ENCODE data around the gene FBN1. TPM values are rescaled to one million over a fixed set of nuclear protein-coding genes. Genes with fewer than 3 reads are reported as not detected.

The FBN1 gene
- total and polyA plus RNA-seq, 2 experiments from 2014 or later: 1.9 to 3.8 TPM

GRCh38 chr15:48547286-48547685, 98.2 kb downstream of the FBN1 start (continued):
- TF ChIP-seq EZH2 (IDR thresholded peaks at IDR 0.05; ENCODE audit: low read depth, unreplicated experiment): no peak

- Histone ChIP-seq H3K4me1 (ENCODE audit: insufficient read depth) (no peaks in the 10 kb centered on the region), H3F3A (replicated peaks; ENCODE audit: low read depth) (no peaks in the 10 kb centered on the region), H3K9me2 (ENCODE audit: insufficient read depth) (no peaks in the 10 kb centered on the region), H3K4me3 (no peak overlapping the region), H2AFZ (no peak overlapping the region), H3K27me3 (ENCODE audit: insufficient read depth) (no peaks in the 10 kb centered on the region), H3K4me2 (no peak overlapping the region), H4K20me1 (replicated peaks; ENCODE audit: insufficient read depth) (no peaks in the 10 kb centered on the region), H3K27ac (ENCODE audit: low read depth) (no peak overlapping the region), H3K36me3 (ENCODE audit: insufficient read depth) (no peaks in the 10 kb centered on the region), H3K79me2 (replicated peaks; ENCODE audit: insufficient read depth) (no peaks in the 10 kb centered on the region)
- no peak overlapping the region for H3K4me3 Mint-ChIP-seq
- DNase-seq (ENCODE audit: low spot score) (no peak), ATAC-seq (no peak)
- no peak for TF ChIP-seq EZH2phosphoT487 (IDR thresholded peaks at IDR 0.05; ENCODE audit: unreplicated experiment)
- no peak for TF ChIP-seq POLR2AphosphoS5 (IDR thresholded peaks at IDR 0.05; ENCODE audit: low read depth)
- TF ChIP-seq EZH2 (IDR thresholded peaks at IDR 0.05; ENCODE audit: low read depth, unreplicated experiment): no peak
- TF ChIP-seq, protein P1, sequence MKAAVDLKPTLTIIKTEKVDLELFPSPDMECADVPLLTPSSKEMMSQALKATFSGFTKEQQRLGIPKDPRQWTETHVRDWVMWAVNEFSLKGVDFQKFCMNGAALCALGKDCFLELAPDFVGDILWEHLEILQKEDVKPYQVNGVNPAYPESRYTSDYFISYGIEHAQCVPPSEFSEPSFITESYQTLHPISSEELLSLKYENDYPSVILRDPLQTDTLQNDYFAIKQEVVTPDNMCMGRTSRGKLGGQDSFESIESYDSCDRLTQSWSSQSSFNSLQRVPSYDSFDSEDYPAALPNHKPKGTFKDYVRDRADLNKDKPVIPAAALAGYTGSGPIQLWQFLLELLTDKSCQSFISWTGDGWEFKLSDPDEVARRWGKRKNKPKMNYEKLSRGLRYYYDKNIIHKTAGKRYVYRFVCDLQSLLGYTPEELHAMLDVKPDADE (IDR thresholded peaks at IDR 0.05): no peak
- no peak for TF ChIP-seq STAT1 (IDR thresholded peaks at IDR 0.05; ENCODE audit: unreplicated experiment)
- TF ChIP-seq NANOG (IDR thresholded peaks at IDR 0.05; ENCODE audit: borderline replicate concordance): no peak
- no peak for TF ChIP-seq ZNF462 (CRISPR knock-in tag; IDR thresholded peaks at IDR 0.05)
- TF ChIP-seq, protein P2, sequence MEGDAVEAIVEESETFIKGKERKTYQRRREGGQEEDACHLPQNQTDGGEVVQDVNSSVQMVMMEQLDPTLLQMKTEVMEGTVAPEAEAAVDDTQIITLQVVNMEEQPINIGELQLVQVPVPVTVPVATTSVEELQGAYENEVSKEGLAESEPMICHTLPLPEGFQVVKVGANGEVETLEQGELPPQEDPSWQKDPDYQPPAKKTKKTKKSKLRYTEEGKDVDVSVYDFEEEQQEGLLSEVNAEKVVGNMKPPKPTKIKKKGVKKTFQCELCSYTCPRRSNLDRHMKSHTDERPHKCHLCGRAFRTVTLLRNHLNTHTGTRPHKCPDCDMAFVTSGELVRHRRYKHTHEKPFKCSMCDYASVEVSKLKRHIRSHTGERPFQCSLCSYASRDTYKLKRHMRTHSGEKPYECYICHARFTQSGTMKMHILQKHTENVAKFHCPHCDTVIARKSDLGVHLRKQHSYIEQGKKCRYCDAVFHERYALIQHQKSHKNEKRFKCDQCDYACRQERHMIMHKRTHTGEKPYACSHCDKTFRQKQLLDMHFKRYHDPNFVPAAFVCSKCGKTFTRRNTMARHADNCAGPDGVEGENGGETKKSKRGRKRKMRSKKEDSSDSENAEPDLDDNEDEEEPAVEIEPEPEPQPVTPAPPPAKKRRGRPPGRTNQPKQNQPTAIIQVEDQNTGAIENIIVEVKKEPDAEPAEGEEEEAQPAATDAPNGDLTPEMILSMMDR (conservative IDR thresholded peaks at IDR 0.05; ENCODE audit: low read depth in 2 of 2): no peak
- TF ChIP-seq JUNB (IDR thresholded peaks at IDR 0.05; ENCODE audit: unreplicated experiment): no peak
- no peak for TF ChIP-seq CREB1 (CRISPR knock-in tag; IDR thresholded peaks at IDR 0.05; ENCODE audit: low read depth)
- no peak for TF ChIP-seq ZNF114 (CRISPR knock-in tag; IDR thresholded peaks at IDR 0.05)
- TF ChIP-seq, protein P3, sequence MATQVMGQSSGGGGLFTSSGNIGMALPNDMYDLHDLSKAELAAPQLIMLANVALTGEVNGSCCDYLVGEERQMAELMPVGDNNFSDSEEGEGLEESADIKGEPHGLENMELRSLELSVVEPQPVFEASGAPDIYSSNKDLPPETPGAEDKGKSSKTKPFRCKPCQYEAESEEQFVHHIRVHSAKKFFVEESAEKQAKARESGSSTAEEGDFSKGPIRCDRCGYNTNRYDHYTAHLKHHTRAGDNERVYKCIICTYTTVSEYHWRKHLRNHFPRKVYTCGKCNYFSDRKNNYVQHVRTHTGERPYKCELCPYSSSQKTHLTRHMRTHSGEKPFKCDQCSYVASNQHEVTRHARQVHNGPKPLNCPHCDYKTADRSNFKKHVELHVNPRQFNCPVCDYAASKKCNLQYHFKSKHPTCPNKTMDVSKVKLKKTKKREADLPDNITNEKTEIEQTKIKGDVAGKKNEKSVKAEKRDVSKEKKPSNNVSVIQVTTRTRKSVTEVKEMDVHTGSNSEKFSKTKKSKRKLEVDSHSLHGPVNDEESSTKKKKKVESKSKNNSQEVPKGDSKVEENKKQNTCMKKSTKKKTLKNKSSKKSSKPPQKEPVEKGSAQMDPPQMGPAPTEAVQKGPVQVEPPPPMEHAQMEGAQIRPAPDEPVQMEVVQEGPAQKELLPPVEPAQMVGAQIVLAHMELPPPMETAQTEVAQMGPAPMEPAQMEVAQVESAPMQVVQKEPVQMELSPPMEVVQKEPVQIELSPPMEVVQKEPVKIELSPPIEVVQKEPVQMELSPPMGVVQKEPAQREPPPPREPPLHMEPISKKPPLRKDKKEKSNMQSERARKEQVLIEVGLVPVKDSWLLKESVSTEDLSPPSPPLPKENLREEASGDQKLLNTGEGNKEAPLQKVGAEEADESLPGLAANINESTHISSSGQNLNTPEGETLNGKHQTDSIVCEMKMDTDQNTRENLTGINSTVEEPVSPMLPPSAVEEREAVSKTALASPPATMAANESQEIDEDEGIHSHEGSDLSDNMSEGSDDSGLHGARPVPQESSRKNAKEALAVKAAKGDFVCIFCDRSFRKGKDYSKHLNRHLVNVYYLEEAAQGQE (IDR thresholded peaks at IDR 0.05; ENCODE audit: unreplicated experiment): no peak
- TF ChIP-seq ZNF331 (CRISPR knock-in tag; IDR thresholded peaks at IDR 0.05; ENCODE audit: low read depth): no peak
- no peaks in the 10 kb centered on the region for H3K27me3 Mint-ChIP-seq (ENCODE audit: insufficient read depth, low read depth, poor library complexity)
- H3K36me3 Mint-ChIP-seq (ENCODE audit: low read depth): no peaks in the 10 kb centered on the region
- peaks cover 4% of the 10 kb centered on the region; the same call in 1 of the 3 replicates for H3K4me1 Mint-ChIP-seq
- H3K9me3 Mint-ChIP-seq: no peaks in the 10 kb centered on the region
- no peak overlapping the region for H3K27ac Mint-ChIP-seq
Measured at GRCh38 chr15:48546296-48546695, 99.2 kb downstream of the FBN1 start.
